ENCODE data around the gene PCARE.

- no peak for TF ChIP-seq CTCF (IDR thresholded peaks at IDR 0.05; ENCODE audit: poor library complexity)
- no peak for TF ChIP-seq EZH2 (IDR thresholded peaks at IDR 0.05; ENCODE audit: borderline replicate concordance)
These were observed 59.4 kb downstream of the PCARE start for GRCh38 chr2:29014811-29015421.
